ENCODE data around the gene IFITM10. TPM values are rescaled to one million over a fixed set of nuclear protein-coding genes. Genes with fewer than 3 reads are reported as not detected.
A peak's percentile ranks its signal among the peaks of the same experiment; 100 is the strongest.

Gene IFITM10
- total RNA-seq, 4 donors from 2014 or later: 0.79 to 2.3 (median 1.6) TPM

DNA sequence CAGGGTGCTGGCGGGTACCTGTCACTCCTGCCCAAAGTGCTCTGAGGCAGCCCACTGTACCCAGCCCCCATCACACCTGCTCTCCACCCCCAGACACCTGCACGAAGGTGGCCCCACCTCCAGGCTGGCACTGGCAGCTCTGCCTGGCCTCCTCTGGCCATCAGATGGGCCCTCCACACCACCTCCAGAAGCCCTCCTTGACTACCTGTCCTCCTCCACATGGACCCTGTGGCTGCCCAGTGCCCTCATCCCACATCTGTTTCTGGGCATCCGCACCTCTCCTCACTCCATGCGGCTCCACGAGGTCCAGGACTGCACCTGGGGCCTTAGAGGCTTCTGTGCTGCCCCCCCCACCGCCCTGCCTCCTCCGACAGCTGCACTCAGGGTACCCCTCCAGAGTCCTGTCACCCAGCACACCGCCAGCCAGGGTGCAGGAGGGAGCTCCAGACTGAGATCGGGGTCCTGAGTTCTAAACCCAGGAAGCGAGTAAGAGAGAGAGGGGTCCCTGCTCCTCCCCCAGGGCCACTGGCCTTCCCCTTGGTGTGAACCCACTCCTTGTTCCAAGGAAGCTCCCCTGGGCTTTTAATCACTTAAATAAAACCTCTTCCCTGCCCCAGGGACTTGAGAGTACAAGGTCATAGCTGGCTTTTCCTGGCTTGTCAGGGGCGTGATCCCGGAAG lies 11.6 kb upstream of the IFITM10 start:
- ATAC-seq (ENCODE audit: low FRiP score) (no peak), DNase-seq (ENCODE audit: low spot score) (no peak)
- TF ChIP-seq, protein P1, sequence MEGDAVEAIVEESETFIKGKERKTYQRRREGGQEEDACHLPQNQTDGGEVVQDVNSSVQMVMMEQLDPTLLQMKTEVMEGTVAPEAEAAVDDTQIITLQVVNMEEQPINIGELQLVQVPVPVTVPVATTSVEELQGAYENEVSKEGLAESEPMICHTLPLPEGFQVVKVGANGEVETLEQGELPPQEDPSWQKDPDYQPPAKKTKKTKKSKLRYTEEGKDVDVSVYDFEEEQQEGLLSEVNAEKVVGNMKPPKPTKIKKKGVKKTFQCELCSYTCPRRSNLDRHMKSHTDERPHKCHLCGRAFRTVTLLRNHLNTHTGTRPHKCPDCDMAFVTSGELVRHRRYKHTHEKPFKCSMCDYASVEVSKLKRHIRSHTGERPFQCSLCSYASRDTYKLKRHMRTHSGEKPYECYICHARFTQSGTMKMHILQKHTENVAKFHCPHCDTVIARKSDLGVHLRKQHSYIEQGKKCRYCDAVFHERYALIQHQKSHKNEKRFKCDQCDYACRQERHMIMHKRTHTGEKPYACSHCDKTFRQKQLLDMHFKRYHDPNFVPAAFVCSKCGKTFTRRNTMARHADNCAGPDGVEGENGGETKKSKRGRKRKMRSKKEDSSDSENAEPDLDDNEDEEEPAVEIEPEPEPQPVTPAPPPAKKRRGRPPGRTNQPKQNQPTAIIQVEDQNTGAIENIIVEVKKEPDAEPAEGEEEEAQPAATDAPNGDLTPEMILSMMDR (IDR thresholded peaks at IDR 0.05): no peak

DNA sequence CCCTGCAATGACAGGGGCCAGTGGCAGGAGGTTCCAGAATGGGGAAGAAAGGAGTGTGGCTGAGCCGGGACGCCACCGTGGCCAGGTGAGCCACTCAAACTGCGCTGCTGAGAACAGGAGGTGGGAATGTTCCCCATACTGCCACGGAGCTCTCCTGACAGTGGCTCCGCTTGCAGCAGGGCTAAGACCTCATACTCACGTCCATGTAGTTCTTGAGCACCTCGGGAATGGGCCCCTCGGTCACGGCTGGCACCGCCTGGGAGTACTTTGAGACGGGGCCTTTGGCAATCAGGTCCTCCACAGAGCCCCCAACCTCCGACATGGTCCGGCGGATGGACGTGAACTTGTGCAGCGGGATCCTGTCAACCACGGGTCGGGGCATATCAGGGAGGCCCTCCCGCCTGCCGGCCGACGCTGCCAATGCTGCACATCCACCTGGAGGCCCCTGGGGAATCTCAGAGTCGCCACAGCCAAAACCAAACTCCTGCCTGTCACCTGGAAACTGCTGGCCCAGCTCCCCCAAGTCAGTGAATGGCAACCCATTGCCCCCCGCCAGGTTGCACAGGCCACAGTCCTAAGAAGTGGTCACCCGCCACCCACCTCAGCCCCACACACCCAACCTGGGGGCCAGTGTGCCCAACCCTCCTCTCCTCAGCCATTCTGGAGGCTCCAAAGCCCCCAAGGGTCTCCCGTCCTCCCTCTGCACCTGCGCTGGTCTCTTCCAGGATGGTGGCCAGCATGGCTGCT lies 10.9 kb upstream of the IFITM10 start:
- TF ChIP-seq, protein P1 (IDR thresholded peaks at IDR 0.05): no peak
- ATAC-seq (ENCODE audit: low FRiP score) (no peak), DNase-seq (ENCODE audit: low spot score) (no peak)

DNA sequence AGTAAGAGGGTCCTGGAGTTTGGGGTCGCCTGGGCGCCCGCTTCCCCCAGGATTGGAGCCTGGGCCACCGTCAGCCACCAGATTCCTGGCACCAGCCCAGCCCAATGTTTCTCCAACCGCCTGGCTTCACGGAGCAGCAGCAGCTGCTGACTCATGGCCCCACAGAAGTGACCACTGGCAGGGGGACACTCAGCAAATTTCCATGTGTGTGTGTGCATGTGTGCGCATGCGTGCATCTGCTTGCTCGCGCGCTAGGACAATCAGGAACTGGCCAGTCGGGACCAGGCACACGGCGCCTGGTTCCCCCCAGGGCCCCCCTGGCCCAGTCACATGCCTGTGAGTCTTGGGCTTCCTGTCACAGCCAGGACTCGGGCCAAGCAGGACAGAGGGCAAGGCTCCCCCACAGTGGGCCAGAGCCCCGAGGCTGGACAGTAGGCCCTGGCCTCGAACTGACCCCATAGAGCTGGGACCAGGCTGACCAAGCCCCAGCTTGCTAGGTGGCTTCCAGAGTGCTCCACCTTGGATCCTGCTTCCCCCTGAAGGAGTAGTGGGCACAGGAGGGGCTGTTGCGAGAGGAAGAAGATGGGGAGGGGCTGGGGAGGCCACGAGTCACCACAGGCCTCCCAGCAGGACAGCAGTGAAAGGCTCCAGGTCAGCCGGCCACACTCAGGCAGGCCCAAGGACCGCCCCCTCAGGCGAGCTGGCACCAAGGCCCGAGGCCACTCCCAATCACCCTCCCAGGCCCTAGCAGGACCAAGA lies 10.1 kb upstream of the IFITM10 start:
- TF ChIP-seq, protein P1 (IDR thresholded peaks at IDR 0.05): no peak
- DNase-seq (ENCODE audit: low spot score) (peak; percentile 74), ATAC-seq (ENCODE audit: low FRiP score) (peak; percentile 10)

DNA sequence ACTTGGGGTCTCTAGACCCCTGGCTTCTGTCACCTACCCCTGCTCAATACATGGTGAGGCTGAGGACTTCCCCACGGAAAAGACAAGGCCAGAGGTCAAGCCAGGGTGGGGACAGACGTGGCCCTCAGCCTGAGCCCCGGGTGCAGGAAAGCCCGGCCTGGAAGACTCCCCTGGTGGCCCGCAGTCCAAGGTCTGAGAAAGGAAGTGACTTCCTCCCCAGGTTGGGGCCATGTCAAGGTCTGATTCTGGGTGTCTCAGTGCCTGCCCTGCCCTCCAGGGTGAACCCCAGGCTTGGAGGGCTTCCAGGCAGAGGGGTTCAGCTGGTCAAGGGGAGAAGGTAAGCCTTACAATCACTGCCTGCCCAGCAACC lies 9.4 kb upstream of the IFITM10 start:
- TF ChIP-seq, protein P1 (IDR thresholded peaks at IDR 0.05): no peak
- DNase-seq (ENCODE audit: low spot score) (no peak), ATAC-seq (ENCODE audit: low FRiP score) (no peak)

DNA sequence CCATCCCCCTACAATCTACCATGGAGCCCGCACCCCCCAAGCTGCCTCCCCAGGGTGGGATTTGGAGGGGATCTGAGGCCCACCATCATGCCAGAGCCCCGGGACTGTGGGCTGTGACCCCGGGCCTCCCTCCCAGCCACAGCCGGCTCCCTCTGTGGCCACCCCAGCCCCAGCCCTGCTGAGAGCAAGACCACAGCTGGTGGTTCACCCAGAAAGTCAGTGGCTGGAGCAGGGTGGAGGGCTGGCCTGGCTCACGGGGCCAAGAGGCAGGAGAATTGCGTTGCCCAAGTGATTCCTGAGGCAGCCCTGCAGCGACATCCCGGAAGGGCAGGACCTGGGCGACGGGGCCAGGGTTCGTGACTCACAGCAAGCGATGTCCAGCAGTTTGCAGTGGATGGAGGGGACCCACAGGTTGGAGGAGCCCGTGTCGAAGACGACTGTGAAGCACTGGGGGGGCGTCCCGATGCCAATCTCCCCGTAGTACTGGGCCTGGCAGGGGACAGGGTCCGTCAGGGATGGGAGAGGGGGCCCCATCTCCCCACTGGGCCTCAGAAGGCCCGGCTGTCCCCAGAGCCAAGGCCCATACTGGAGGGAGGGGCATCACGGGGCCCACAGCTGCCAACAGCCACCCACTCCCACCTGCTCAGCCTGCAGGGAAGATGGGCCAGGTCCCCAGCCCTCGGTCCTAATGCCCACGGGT lies 8.9 kb upstream of the IFITM10 start:
- no peak for ATAC-seq (ENCODE audit: low FRiP score)

DNA sequence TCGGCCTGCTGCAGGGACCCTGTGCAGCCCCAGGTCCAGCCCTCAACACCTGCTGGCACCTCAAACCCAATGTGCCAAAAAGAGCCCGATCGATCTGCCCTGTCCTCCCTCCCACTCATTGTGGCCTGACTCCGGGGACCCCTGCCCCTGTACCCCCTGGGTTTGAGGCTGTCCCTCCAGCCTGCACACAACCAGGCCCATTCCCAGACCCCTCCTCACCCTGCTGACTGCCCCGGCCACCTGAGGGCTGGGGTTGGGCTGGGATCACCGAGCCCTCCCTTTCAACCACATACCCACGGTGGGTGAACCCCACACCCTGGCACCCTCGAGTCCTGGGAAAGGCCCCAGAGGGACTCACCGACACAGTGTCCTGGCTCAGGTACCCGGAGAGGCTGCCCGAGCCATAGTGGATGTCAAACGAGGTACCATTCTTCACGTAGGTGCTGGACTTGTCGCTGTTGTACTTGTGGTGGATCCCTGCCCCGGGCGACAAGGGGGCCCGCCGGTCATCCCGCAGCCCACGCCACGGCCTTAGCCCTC lies 8.3 kb upstream of the IFITM10 start:
- DNase-seq (ENCODE audit: low spot score) (no peak), ATAC-seq (ENCODE audit: low FRiP score) (no peak)
- TF ChIP-seq, protein P1 (IDR thresholded peaks at IDR 0.05): no peak

More for the DNA sequence above, 8.9 kb upstream of the IFITM10 start:
- TF ChIP-seq, protein P1 (IDR thresholded peaks at IDR 0.05): no peak
- DNase-seq (ENCODE audit: low spot score): no peak
